Measurements from ENCODE around the gene ARSA. TPM values are rescaled to one million over a fixed set of nuclear protein-coding genes. Genes with fewer than 3 reads are reported as not detected.

ARSA gene
- total and polyA plus RNA-seq, 2 of the 13 experiments (the other 11 are each of a cell fraction or from before 2014, with no cell fraction given), result 9.0 to 11.5 TPM

DNA sequence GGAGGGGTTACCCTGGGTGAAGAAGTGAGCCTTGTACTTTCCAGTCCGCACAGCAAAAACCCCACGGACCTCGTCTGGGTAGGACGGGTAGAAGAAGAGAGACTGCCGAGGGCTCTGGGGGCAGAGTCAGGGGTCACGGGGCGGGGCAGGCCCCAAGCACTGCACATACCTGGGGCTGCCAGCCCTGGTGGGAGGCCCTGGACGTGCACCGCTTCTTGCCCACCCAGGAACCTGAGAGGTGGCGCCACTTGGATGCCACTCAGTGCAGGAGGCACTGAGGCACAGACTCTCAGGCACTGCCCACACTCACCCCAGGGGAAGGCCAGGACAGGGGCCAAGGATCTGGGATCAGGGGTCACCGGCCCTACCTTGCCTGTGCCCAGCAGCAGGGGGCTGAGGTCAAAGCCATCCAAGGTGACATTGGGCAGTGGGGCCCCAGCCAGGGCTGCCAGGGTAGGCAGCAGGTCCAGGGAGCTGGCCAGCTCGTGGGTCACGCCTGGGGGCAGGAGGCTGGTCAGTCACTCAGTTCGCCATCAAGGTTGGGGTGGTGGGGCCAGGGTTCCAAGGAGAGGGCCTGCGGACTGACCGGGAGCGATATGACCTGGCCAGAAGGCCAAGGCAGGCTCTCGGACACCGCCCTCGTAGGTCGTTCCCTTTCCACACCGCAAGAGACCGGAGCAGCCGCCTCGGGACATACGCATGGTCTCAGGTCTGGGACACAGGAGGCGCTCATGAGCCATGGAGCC, 2.2 kb downstream of the ARSA start (continued):
- TF ChIP-seq, protein P1, sequence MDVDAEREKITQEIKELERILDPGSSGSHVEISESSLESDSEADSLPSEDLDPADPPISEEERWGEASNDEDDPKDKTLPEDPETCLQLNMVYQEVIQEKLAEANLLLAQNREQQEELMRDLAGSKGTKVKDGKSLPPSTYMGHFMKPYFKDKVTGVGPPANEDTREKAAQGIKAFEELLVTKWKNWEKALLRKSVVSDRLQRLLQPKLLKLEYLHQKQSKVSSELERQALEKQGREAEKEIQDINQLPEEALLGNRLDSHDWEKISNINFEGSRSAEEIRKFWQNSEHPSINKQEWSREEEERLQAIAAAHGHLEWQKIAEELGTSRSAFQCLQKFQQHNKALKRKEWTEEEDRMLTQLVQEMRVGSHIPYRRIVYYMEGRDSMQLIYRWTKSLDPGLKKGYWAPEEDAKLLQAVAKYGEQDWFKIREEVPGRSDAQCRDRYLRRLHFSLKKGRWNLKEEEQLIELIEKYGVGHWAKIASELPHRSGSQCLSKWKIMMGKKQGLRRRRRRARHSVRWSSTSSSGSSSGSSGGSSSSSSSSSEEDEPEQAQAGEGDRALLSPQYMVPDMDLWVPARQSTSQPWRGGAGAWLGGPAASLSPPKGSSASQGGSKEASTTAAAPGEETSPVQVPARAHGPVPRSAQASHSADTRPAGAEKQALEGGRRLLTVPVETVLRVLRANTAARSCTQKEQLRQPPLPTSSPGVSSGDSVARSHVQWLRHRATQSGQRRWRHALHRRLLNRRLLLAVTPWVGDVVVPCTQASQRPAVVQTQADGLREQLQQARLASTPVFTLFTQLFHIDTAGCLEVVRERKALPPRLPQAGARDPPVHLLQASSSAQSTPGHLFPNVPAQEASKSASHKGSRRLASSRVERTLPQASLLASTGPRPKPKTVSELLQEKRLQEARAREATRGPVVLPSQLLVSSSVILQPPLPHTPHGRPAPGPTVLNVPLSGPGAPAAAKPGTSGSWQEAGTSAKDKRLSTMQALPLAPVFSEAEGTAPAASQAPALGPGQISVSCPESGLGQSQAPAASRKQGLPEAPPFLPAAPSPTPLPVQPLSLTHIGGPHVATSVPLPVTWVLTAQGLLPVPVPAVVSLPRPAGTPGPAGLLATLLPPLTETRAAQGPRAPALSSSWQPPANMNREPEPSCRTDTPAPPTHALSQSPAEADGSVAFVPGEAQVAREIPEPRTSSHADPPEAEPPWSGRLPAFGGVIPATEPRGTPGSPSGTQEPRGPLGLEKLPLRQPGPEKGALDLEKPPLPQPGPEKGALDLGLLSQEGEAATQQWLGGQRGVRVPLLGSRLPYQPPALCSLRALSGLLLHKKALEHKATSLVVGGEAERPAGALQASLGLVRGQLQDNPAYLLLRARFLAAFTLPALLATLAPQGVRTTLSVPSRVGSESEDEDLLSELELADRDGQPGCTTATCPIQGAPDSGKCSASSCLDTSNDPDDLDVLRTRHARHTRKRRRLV (CRISPR knock-in tag; IDR thresholded peaks at IDR 0.05), result no peak
- TF ChIP-seq RAD21 (CRISPR knock-in tag; IDR thresholded peaks at IDR 0.05) (peak; percentile 33; the same call in 1 of the 2 replicates), KLF13 (CRISPR knock-in tag; IDR thresholded peaks at IDR 0.05) (no peak), MBD4 (IDR thresholded peaks at IDR 0.05; ENCODE audit: borderline replicate concordance, low read length) (no peak), ZFP36L1 (CRISPR knock-in tag; IDR thresholded peaks at IDR 0.05) (no peak), TARDBP (CRISPR knock-in tag; IDR thresholded peaks at IDR 0.05) (no peak), FIP1L1 (IDR thresholded peaks at IDR 0.05; ENCODE audit: borderline replicate concordance, insufficient read depth, low read depth, low read length) (no peak), REL (CRISPR knock-in tag; conservative IDR thresholded peaks at IDR 0.05) (no peak), HNRNPK (IDR thresholded peaks at IDR 0.05; ENCODE audit: low read depth, low read length, poor library complexity, severe bottlenecking) (no peak), NR2F2 (IDR thresholded peaks at IDR 0.05; ENCODE audit: borderline replicate concordance, low read depth) (no peak), EZH2 (conservative IDR thresholded peaks at IDR 0.05; ENCODE audit: low read depth, low read length) (no peak), FOXC1 (CRISPR knock-in tag; IDR thresholded peaks at IDR 0.05; ENCODE audit: borderline replicate concordance) (no peak), SIX4 (CRISPR knock-in tag; IDR thresholded peaks at IDR 0.05) (no peak), BCL6 (CRISPR knock-in tag; IDR thresholded peaks at IDR 0.05) (no peak), RCOR2 (CRISPR knock-in tag; IDR thresholded peaks at IDR 0.05) (no peak), KDM3A (CRISPR knock-in tag; IDR thresholded peaks at IDR 0.05; ENCODE audit: low read depth) (no peak)
- TF ChIP-seq, protein P2, sequence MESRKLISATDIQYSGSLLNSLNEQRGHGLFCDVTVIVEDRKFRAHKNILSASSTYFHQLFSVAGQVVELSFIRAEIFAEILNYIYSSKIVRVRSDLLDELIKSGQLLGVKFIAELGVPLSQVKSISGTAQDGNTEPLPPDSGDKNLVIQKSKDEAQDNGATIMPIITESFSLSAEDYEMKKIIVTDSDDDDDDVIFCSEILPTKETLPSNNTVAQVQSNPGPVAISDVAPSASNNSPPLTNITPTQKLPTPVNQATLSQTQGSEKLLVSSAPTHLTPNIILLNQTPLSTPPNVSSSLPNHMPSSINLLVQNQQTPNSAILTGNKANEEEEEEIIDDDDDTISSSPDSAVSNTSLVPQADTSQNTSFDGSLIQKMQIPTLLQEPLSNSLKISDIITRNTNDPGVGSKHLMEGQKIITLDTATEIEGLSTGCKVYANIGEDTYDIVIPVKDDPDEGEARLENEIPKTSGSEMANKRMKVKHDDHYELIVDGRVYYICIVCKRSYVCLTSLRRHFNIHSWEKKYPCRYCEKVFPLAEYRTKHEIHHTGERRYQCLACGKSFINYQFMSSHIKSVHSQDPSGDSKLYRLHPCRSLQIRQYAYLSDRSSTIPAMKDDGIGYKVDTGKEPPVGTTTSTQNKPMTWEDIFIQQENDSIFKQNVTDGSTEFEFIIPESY (CRISPR knock-in tag; IDR thresholded peaks at IDR 0.05), result peak; percentile 99
- TF ChIP-seq, protein P3, sequence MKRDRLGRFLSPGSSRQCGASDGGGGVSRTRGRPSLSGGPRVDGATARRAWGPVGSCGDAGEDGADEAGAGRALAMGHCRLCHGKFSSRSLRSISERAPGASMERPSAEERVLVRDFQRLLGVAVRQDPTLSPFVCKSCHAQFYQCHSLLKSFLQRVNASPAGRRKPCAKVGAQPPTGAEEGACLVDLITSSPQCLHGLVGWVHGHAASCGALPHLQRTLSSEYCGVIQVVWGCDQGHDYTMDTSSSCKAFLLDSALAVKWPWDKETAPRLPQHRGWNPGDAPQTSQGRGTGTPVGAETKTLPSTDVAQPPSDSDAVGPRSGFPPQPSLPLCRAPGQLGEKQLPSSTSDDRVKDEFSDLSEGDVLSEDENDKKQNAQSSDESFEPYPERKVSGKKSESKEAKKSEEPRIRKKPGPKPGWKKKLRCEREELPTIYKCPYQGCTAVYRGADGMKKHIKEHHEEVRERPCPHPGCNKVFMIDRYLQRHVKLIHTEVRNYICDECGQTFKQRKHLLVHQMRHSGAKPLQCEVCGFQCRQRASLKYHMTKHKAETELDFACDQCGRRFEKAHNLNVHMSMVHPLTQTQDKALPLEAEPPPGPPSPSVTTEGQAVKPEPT (CRISPR knock-in tag; IDR thresholded peaks at IDR 0.05; ENCODE audit: low read depth), result no peak
- TF ChIP-seq, protein P4, sequence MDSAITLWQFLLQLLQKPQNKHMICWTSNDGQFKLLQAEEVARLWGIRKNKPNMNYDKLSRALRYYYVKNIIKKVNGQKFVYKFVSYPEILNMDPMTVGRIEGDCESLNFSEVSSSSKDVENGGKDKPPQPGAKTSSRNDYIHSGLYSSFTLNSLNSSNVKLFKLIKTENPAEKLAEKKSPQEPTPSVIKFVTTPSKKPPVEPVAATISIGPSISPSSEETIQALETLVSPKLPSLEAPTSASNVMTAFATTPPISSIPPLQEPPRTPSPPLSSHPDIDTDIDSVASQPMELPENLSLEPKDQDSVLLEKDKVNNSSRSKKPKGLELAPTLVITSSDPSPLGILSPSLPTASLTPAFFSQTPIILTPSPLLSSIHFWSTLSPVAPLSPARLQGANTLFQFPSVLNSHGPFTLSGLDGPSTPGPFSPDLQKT (CRISPR knock-in tag; IDR thresholded peaks at IDR 0.05; ENCODE audit: borderline replicate concordance), result no peak

Measured in HepG2 (cell line).